Activated CD4-positive, alpha-beta T cell treated with anti-CD3 and anti-CD28 coated beads for 48 hours (primary cell): ENCODE results near the gene DBN1.
A peak's percentile ranks its signal among the peaks of the same experiment; 100 is the strongest.
"Not testable (repeated sequence)": the region's sequence is repeated elsewhere in the genome, so short reads cannot be mapped to it uniquely, and the experiment has no call there.

Experiments
- DNase-seq: peaks from one replicate; pipeline ENCODE4 v3.0.0-alpha.2; 2020

Gene DBN1

GRCh38 chr5:177427919-177428573, 45.4 kb downstream of the DBN1 start:
- DNase-seq, result peak; percentile 67

DNA sequence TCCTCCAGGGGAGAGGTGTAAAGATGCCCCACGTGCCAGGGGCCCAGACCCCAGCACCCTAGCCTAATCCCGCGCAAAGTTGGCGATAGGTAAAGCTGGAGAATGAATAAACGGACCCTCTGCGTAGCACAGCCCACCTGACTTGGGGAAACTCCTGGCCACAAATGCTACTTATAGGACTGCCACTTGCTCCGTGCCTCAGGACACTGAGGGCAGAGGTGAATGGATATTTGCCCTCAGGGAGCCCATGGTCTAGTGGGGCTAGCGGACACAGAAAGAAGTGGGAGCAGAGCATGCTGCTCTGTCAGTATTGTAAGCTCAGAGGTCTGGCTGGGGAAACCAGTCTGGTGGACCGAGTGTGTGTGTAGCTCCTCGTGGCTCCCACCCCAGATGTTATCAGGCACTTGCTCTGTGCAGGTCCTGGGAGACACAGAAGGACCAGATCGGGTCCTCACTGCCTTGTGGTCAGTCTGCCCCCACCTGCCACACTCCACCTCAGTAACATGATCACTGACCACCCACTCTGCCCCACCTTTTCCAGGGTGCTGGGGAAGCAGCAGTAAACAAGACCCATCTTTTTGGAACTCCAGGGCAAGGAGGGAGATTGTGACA, 46.1 kb downstream of the DBN1 start:
- peak; percentile 47 for DNase-seq

DNA sequence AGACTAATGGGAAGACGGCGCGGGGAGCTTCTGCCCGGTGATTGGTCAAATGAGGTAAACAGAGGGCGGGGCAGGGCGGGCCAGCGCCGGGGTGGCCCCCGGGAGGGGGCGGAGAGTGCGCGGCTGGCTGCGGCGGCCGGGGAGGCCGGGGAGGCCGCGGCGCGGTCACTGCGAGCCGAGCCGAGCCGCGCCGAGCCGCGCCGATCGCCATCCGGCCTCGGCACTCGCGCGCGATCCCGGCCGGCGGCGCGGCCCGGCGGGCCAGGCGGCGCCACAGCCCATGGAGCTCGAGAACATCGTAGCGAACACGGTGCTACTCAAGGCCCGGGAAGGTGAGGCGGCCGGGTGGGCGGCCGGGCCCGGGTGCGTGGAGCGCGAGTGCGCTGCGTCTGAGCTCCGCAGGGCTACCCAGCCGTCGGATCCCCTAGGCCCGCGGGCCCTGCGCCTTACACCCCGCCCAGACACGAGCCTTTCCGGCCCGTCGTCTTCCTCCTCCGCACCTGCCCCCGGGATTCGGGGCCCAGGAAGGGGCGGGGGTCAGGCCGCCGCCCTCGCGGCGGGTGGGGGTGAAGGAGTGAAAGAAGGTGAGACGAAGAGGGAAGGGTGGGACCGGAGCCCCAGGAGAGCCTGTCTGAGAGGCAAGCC, 46.7 kb downstream of the DBN1 start, which contains the start of gene GRK6:
Gene GRK6 (plus strand): TSS at position 111 of the 645 bp plus-strand sequence. CDS start 170 bp downstream, at position 281.
- DNase-seq, result peak; percentile 76

DNA sequence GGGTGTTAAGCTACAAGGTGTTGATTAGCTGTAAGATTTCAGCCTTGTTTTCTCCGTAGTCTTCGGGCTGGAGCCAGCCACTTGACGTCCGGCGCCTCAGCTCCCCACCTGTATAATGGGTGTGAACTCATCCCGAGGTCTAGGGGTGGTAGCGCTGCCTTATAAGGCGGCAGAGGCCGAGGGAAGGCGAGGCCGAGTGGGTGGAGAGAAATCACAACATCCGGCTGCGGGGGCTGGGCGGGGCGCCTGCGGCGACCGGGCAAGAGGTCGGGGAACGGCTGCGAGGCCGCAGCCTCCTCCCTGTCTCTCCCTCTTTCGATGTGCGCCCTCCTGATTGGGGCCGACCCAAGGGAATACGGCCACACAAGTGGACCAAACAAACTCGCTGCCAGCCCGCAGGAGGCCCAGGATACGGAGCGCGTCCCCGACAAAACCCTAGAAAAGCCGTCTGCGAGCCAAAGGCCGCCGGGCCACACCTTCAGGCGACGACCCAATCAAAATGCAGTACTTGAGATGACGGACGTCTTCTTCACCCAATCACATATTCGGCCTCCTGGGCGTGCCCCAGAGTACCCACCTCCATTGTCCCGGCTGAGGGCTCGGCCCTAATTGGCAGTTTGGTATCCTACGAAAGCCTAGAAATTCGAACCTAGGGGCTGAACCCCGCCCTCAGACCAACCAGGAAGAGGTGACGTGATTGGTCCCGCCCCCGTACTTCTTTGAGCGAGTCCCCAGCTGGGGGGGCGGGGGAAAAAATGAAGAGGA, 47.5 kb downstream of the DBN1 start:
- DNase-seq, result peak; percentile 100

GRCh38 chr5:177425196-177425800, 48.1 kb downstream of the DBN1 start:
- no peak for DNase-seq

DNA sequence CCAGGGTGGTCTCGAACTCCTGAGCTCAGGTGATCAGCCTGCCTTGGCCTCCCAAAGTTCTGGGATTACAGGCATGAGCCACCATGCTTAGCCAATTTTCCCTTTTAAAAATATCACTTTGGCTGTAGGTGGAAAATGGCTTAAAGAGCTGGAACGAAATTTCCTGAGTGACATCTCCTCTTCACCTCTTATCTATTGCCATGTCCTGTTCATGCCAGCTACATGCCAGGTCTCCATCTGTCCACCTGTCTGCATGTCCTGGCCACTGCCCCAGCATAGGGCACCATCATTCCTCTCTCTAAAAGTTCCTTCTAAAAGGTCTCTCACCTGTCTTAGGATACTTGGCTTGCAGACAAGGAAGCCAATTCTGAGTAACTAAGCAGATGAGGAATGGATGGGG, 49.8 kb downstream of the DBN1 start:
- DNase-seq, result no peak

DNA sequence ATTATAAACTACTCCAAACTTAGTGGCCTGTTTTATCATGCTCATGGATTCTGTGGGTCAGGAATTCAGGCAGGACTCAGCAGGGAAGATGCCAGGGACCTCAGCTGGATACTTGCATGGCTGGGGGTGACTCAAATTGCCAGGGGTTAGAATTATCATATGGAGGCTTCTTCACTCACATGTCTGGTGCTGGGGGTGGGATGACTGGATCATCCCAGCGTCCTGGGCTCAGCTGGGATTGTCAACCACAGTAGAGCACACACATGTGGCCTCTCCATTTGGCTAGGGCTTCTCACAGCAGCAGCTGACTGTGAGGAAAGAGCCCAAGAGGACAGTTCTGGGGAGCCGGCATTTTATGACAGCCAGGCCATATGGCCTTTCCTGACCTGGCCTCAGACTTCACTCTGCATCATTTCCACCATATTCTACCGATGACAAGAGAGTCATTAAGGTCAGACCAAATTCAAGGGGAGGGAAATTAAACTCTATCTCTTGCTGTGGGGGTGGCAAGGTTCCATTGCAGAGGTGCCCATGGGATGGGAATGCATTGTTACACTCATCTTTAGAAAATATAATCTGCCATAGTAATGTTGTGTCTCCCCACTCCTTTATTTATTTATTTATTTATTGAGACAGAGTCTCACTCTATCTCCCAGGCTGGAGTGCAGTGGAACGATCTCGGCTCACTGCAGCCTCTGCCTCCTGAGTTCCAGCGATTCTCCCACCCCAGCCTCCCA, 52.2 kb downstream of the DBN1 start:
- DNase-seq, result no peak

DNA sequence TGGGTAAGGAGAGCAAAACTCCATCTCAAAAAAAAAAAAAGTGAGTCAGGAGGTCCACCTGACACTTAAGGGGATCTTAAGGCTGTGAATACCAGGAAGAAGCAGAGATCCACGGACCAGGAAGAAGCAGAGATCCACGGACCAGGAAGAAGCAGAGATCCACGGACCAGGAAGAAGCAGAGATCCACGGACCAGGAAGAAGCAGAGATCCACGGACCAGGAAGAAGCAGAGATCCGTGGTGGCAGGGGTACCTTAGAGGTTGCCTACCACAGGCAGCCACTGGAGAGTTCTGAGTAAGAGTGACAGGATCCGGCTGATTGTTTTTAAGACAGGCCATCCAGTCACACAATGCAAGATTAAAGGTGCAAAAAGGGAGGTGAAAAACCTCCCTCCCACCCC, 53.0 kb downstream of the DBN1 start:
- DNase-seq, result not testable (repeated sequence)

DNA sequence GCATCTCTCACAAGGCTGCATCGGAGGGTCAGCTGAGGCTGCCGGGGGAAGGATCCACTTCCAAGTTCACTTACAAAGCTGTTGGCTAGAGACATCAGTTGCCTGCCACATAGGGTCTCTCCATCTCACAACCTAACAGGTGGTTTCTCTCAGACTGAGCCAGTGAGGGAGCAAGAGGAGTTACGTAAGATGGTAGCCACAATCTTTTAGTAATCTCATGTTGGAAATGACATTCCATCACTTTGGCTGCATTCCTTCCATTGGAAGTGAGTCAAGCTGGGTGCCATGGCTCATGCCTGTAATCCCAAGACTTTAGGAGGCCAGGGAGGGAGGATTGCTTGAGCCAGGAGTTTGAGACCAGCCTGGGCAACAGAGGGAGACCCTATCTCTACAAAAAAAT, 54.4 kb downstream of the DBN1 start:
- no peak for DNase-seq

DNA sequence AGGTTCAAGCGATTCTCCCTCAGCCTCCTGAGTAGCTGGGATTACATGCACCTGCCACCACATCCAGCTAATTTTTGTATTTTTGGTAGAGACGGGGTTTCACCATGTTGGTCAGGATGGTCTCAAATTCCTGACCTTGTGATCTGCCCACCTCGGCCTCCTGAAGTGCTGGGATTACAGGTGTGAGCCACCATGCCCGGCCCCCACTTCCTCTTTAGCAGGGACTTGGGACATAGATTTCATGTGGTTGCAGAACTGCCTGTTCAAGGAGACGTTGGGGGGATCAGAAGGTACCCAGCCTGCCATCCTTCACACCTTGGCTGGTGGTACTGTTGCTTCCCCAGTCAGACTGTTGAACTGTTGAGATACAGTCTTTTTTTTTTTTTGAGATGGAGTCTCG, 56.4 kb downstream of the DBN1 start:
- DNase-seq, result not testable (repeated sequence)

- DNase-seq, result no peak
Observed at GRCh38 chr5:177414481-177414880, 59.0 kb downstream of the DBN1 start.

- DNase-seq, result peak; percentile 40
Observed at GRCh38 chr5:177412603-177413233, 60.7 kb downstream of the DBN1 start.

DNA sequence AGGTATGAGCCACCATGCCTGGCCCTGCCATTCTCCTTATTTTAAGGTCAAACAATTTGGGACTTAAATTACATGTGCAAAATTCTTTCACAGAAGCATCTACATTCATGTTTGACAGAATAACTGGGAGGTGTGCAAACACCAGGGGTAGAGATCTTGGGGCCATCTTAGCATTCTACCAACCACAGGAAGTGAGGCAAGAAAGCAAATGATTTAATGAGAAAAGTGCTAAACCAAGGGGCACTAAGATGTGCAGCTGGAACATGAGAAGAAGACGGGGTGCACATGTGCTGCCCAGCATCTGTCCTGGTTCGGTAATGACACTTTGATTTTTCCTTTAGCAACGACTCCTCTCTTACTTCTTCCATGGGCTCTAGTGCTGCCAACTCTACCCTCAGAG, 62.9 kb downstream of the DBN1 start:
- no peak for DNase-seq

- DNase-seq, result no peak
Observed at GRCh38 chr5:177409043-177409801, 64.2 kb downstream of the DBN1 start, which contains the start of gene F12. TSS of gene F12 (minus strand) at chr5:177409564. CDS start at chr5:177409527, 37 bp downstream.
